Brain microvascular endothelial cell (primary cell): ENCODE measurements around the gene PTP4A1.

ENCODE experiments used
- DNase-seq: peaks from one replicate; pipeline ENCODE4 v3.0.0-alpha.2; 2020
- H3K27ac ChIP-seq: fragments of 250-450 bp; sonication (Bioruptor Pico); 2 replicates; pipeline ENCODE4 v1.5.1; 2020; ENCODE audit warnings: mild to moderate bottlenecking, moderate library complexity
- H3K27me3 ChIP-seq: fragments of 250-450 bp; sonication (Bioruptor Pico); replicated peaks from 2 replicates; pipeline ENCODE4 v1.5.1; 2020; ENCODE audit warnings: mild to moderate bottlenecking
- H3K36me3 ChIP-seq: fragments of 250-450 bp; sonication (Bioruptor Pico); replicated peaks from 2 replicates; pipeline ENCODE4 v1.5.1; 2020; ENCODE audit warnings: mild to moderate bottlenecking
- H3K4me3 ChIP-seq: 2 replicates; pipeline ENCODE4 v1.5.1; 2011; ENCODE audit warnings: low read depth, mild to moderate bottlenecking, control low read depth, low read length, moderate library complexity
- CTCF ChIP-seq: IDR thresholded peaks from 2 replicates; pipeline ENCODE4 v1.5.1; 2011; ENCODE audit warnings: low read depth, mild to moderate bottlenecking, moderate library complexity, low read length, control low read depth, inconsistent platforms; ENCODE audit errors: missing control alignments
- in situ Hi-C: cut with HindIII; loops from 2 replicates; pipeline ENCODE4 v1.10.0; 2017; ENCODE audit warnings: low sequenced_read_pairs, low pct_ligation_motif_present

The PTP4A1 gene

GRCh38 chr6:63560801-63561287 is 11.4 kb upstream of the PTP4A1 start:
- TF ChIP-seq CTCF, result no peak
- in situ Hi-C loops, result no loop called here
- no peak overlapping the region for H3K27ac ChIP-seq
- no peaks in the 10 kb centered on the region for H3K27me3 ChIP-seq
- H3K4me3 ChIP-seq, result no peak overlapping the region
- no peak for DNase-seq
- H3K36me3 ChIP-seq, result no peaks in the 10 kb centered on the region

GRCh38 chr6:63561288-63561687 is 11.0 kb upstream of the PTP4A1 start:
- Histone ChIP-seq H3K4me3 (no peak overlapping the region), H3K27me3 (no peaks in the 10 kb centered on the region), H3K27ac (no peak overlapping the region), H3K36me3 (no peaks in the 10 kb centered on the region)
- no peak for DNase-seq
- in situ Hi-C loops, result no loop called here
- TF ChIP-seq CTCF, result no peak

- DNase-seq, result no peak
- no peak overlapping the region for H3K27ac ChIP-seq
- no peaks in the 10 kb centered on the region for H3K27me3 ChIP-seq
- in situ Hi-C loops, result no loop called here
- H3K4me3 ChIP-seq, result no peak overlapping the region
- no peaks in the 10 kb centered on the region for H3K36me3 ChIP-seq
- no peak for TF ChIP-seq CTCF
Measured at GRCh38 chr6:63563235-63563634, 9.0 kb upstream of the PTP4A1 start.

GRCh38 chr6:63565058-63565726 is 7.1 kb upstream of the PTP4A1 start:
- in situ Hi-C loops, result no loop called here
- no peaks in the 10 kb centered on the region for H3K27me3 ChIP-seq

GRCh38 chr6:63565727-63566596 is 6.3 kb upstream of the PTP4A1 start:
- DNase-seq, result peak; percentile 38
- Histone ChIP-seq H3K27me3 (no peaks in the 10 kb centered on the region), H3K4me3 (no peak overlapping the region), H3K36me3 (no peaks in the 10 kb centered on the region), H3K27ac (no peak overlapping the region)
- in situ Hi-C loops, result no loop called here
- TF ChIP-seq CTCF, result no peak

More at GRCh38 chr6:63565058-63565726, 7.1 kb upstream of the PTP4A1 start:
- H3K4me3 ChIP-seq, result no peak overlapping the region
- H3K36me3 ChIP-seq, result no peaks in the 10 kb centered on the region
- TF ChIP-seq CTCF, result no peak
- DNase-seq, result no peak
- no peak overlapping the region for H3K27ac ChIP-seq
